PFSK-1 (cell line): ENCODE data around the gene TENT5C.

Experiments used
- FOXP2 ChIP-seq: optimal IDR thresholded peaks from 2 replicates; pipeline ENCODE3; 2011; ENCODE audit warnings: borderline replicate concordance, control low read depth, inconsistent platforms; ENCODE audit not compliant: insufficient read depth; ENCODE audit errors: extremely low read length, extremely low read depth
- POLR2AphosphoS5 ChIP-seq: IDR thresholded peaks from 2 replicates; pipeline ENCODE4 v1.6.1; 2012; ENCODE audit warnings: low read depth, mild to moderate bottlenecking, control low read depth, low read length, moderate library complexity
- REST ChIP-seq, 2 experiments: IDR thresholded peaks; 2 replicates each; pipeline versions ENCODE4 v1.6.1 to v1.8.0; 2011 to 2012; ENCODE audit warnings: low read depth in 2 of 2, low read length in 2 of 2, control low read depth in 1 of 2, inconsistent platforms in 1 of 2, mild to moderate bottlenecking in 1 of 2, moderate library complexity in 1 of 2; ENCODE audit not compliant: insufficient read depth in 1 of 2
- SIN3A ChIP-seq: IDR thresholded peaks from 2 replicates; pipeline ENCODE4 v1.6.1; 2012; ENCODE audit warnings: mild to moderate bottlenecking, low read length, moderate library complexity, borderline replicate concordance; ENCODE audit not compliant: insufficient read depth
- TAF1 ChIP-seq: IDR thresholded peaks from 2 replicates; pipeline ENCODE4 v1.6.1; 2012; ENCODE audit warnings: low read length, control low read depth, borderline replicate concordance; ENCODE audit not compliant: insufficient read depth

TENT5C gene

GRCh38 chr1:117569856-117570255 lies 36.0 kb upstream of the TENT5C start:
- TF ChIP-seq POLR2AphosphoS5, result no peak
- no peak for TF ChIP-seq SIN3A
- TF ChIP-seq REST (IDR thresholded peaks at IDR 0.05; ENCODE audit: insufficient read depth in 1 of 2, low read depth in 2 of 2, low read length in 2 of 2), result no peak
- TF ChIP-seq TAF1, result no peak
- no peak for TF ChIP-seq FOXP2

DNA sequence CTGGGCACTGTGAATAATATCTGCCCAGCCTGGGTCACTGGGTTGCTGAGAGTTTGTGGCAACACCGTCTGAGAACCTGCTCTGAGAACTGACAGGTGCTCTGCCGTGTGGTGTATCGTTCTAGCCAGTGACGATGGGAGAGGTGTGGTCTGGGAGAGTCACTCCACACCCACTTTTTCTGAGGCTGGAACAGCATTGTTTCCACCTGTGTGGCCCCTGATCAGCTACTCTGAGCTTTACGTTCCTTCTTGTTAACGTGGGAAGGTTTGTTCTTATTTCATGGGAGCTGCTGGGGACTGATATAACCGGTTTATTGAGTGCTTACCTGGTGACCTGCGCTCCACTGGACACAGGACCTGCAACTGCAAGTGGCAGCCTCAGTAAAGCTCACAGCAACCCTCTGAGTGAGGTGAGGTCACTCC lies 34.8 kb upstream of the TENT5C start:
- TF ChIP-seq TAF1 (no peak), POLR2AphosphoS5 (no peak), FOXP2 (no peak), REST (IDR thresholded peaks at IDR 0.05; ENCODE audit: insufficient read depth in 1 of 2, low read depth in 2 of 2, low read length in 2 of 2) (no peak), SIN3A (no peak)

DNA sequence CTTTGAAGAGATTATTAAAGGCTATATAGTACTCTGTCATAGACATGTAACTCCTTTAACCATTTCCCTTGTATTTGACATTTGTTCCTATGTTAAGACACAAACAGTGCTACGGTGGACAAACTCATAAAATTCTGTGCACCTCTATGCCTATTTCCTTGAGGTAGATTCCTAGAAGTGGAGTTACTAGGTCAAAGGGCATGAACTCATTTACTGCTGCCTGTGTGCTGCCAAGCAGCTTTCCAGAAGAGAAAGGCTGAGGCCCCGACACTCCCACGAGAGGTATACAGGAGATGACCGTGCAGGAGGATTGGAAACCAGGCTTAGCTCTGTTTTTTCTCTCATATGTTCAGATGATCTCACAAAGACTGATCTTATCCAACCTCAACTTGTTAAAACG lies 34.4 kb upstream of the TENT5C start:
- TF ChIP-seq POLR2AphosphoS5 (no peak), REST (IDR thresholded peaks at IDR 0.05; ENCODE audit: insufficient read depth in 1 of 2, low read depth in 2 of 2, low read length in 2 of 2) (no peak)

DNA sequence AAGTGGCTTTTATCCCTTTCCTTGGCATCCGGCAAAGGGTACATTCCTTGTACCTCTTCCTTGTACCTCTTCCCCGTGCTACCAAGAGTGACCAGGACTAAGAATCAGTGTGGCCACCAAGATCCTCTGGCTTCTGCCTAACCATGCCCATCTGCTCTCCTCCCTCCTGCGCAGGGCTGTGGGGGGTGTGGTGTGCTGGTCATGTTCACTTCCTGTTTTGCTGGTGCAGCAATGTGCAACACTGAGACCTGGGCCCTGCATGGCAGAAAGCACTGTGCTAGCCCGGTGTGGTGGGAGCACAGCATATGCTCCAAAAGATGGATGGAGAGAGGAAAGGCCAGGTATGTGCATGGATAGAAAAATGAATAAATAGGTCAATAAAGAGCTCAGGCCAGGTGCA lies 33.3 kb upstream of the TENT5C start:
- TF ChIP-seq TAF1 (no peak), SIN3A (no peak)

GRCh38 chr1:117573386-117574023 lies 32.3 kb upstream of the TENT5C start:
- no peak for TF ChIP-seq FOXP2
- TF ChIP-seq TAF1, result no peak
- no peak for TF ChIP-seq SIN3A
- no peak for TF ChIP-seq POLR2AphosphoS5
- no peak for TF ChIP-seq REST (IDR thresholded peaks at IDR 0.05; ENCODE audit: insufficient read depth in 1 of 2, low read depth in 2 of 2, low read length in 2 of 2)

DNA sequence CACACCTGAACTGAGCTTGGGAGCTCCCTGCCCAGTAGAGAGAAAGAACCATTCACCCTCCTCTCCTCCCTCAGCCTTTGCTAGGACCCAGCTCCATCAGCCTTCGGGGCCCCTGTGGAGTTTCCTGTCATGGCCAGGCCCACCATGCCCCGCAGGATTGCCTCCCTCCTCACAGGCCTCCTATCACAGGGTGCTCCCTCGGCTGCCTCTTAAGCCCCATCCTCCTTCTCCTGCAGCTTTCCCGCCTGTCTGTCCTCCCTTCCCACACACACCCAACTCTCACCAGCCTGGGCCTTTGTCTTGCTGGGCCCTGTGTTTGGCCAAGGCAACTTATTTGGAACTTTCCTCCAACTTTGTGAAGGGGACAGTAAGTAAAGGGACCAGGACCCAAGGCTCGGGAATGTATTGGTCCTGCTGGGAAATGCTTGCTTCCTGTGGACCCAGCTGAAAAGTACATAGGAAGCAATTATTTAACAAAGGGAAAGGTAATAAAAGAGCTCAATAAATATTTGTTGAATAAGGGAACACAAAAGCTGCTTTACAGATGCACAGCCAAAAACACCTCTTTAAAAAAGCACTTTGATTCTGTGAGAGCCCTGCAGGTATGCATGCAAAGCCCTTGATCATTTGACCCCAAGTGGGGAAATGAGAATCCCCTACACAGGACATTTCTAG lies 31.6 kb upstream of the TENT5C start:
- TF ChIP-seq POLR2AphosphoS5 (no peak), TAF1 (no peak)
